Suprapubic skin (tissue), 4 donors: ENCODE measurements around the gene WNT8B. TPM values are rescaled to one million over a fixed set of nuclear protein-coding genes. Genes with fewer than 3 reads are reported as not detected.

ENCODE experiments used
- DNase-seq, 2 donors: peaks; one replicate each; pipeline ENCODE4 v3.0.0-alpha.2; 2019; ENCODE audit warnings: low spot score in 2 of 2
- H3K27ac ChIP-seq: fragments of 200-600 bp; sonication (generic); one replicate; pipeline ENCODE4 v1.5.1; 2019
- H3K27me3 ChIP-seq: fragments of 200-600 bp; sonication (generic); one replicate; pipeline ENCODE4 v1.5.1; 2019
- H3K36me3 ChIP-seq: fragments of 200-600 bp; sonication (generic); one replicate; pipeline ENCODE4 v1.5.1; 2019
- H3K4me1 ChIP-seq: fragments of 200-600 bp; sonication (generic); one replicate; pipeline ENCODE4 v1.5.1; 2019
- H3K4me3 ChIP-seq: fragments of 200-600 bp; sonication (generic); one replicate; pipeline ENCODE4 v1.5.1; 2019; ENCODE audit warnings: mild to moderate bottlenecking
- H3K9me3 ChIP-seq: fragments of 200-600 bp; sonication (generic); one replicate; pipeline ENCODE4 v1.5.1; 2019
- CTCF ChIP-seq, 2 donors: fragments of 200-600 bp in 1 of 2; fragments of 450-650 bp in 1 of 2; sonication (generic) in 1 of 2; IDR thresholded peaks; one replicate each; pipeline ENCODE4 v1.5.1; 2016 to 2019; ENCODE audit warnings: antibody characterized with exemption in 2 of 2, mild to moderate bottlenecking in 1 of 2, moderate library complexity in 1 of 2
- EP300 ChIP-seq: sonication (generic); formaldehyde crosslinking; IDR thresholded peaks from one replicate; pipeline ENCODE4 v1.6.1; 2017; ENCODE audit warnings: antibody characterized with exemption
- POLR2A ChIP-seq, 2 donors: fragments of 450-650 bp; IDR thresholded peaks; one replicate each; pipeline ENCODE4 v1.6.1; 2017; ENCODE audit warnings: antibody characterized with exemption in 2 of 2, mild to moderate bottlenecking in 2 of 2, moderate library complexity in 2 of 2
- POLR2AphosphoS5 ChIP-seq, 3 donors: sonication (generic); formaldehyde crosslinking; IDR thresholded peaks; one replicate each; pipeline ENCODE4 v1.6.1; 2017; ENCODE audit warnings: antibody characterized with exemption in 3 of 3
- WGBS: methylation state at CpG from one replicate; pipeline ENCODE4 v1.1.5; 2018; 5-methylcytosine and 5-hydroxymethylcytosine counted together
- total RNA-seq, 4 donors: library from RNA; depleted of rRNA; stranded (reverse); fragments of >200 nt; gene quantifications; one replicate each; pipeline ENCODE4 v1.1.0, GENCODE V29; 2016

Gene WNT8B
- total RNA-seq, 4 donors from 2014 or later = 0.34 TPM; not detected in 3

- 93% methylated on average over 1 of the region's 1 CpG for WGBS
These were observed 15.1 kb upstream of the WNT8B start for GRCh38 chr10:100447663-100448062.

GRCh38 chr10:100448951-100449350 is 13.9 kb upstream of the WNT8B start:
- DNase-seq = no peak
- Histone ChIP-seq H3K9me3 (no peaks in the 10 kb centered on the region), H3K4me3 (no peak overlapping the region), H3K27me3 (peaks cover 3% of the 10 kb centered on the region), H3K36me3 (no peaks in the 10 kb centered on the region), H3K27ac (no peak overlapping the region), H3K4me1 (no peaks in the 10 kb centered on the region)
- WGBS = 76% methylated on average over 4 of the region's 4 CpGs
- TF ChIP-seq CTCF (IDR thresholded peaks at IDR 0.05) (no peak), EP300 (no peak), POLR2AphosphoS5 (IDR thresholded peaks at IDR 0.05) (no peak), POLR2A (IDR thresholded peaks at IDR 0.05) (no peak)

More at GRCh38 chr10:100447663-100448062, 15.1 kb upstream of the WNT8B start:
- no peak overlapping the region for H3K27ac ChIP-seq
- no peak for DNase-seq
- no peak overlapping the region for H3K4me3 ChIP-seq
- TF ChIP-seq POLR2A (IDR thresholded peaks at IDR 0.05) = no peak
- no peak for TF ChIP-seq EP300
- no peak for TF ChIP-seq POLR2AphosphoS5 (IDR thresholded peaks at IDR 0.05)
- TF ChIP-seq CTCF (IDR thresholded peaks at IDR 0.05) = no peak
- H3K27me3 ChIP-seq = peaks cover 3% of the 10 kb centered on the region
- no peaks in the 10 kb centered on the region for H3K4me1 ChIP-seq
- no peaks in the 10 kb centered on the region for H3K36me3 ChIP-seq
- H3K9me3 ChIP-seq = no peaks in the 10 kb centered on the region

- H3K9me3 ChIP-seq = no peaks in the 10 kb centered on the region
- TF ChIP-seq EP300 (no peak), CTCF (IDR thresholded peaks at IDR 0.05) (no peak), POLR2AphosphoS5 (IDR thresholded peaks at IDR 0.05) (no peak), POLR2A (IDR thresholded peaks at IDR 0.05) (no peak)
- 72% methylated on average over 5 of the region's 5 CpGs for WGBS
- DNase-seq = no peak
- H3K27me3 ChIP-seq = peaks cover 3% of the 10 kb centered on the region
- no peaks in the 10 kb centered on the region for H3K4me1 ChIP-seq
- H3K36me3 ChIP-seq = no peaks in the 10 kb centered on the region
- H3K4me3 ChIP-seq = no peak overlapping the region
- no peak overlapping the region for H3K27ac ChIP-seq
These were observed 5.5 kb downstream of the WNT8B start for GRCh38 chr10:100468322-100468721.

GRCh38 chr10:100468978-100469377 is 6.2 kb downstream of the WNT8B start:
- Histone ChIP-seq H3K4me3 (no peak overlapping the region), H3K36me3 (no peaks in the 10 kb centered on the region), H3K27ac (no peak overlapping the region), H3K4me1 (no peaks in the 10 kb centered on the region), H3K27me3 (peaks cover 3% of the 10 kb centered on the region), H3K9me3 (no peaks in the 10 kb centered on the region)
- DNase-seq = no peak
- TF ChIP-seq POLR2AphosphoS5 (IDR thresholded peaks at IDR 0.05) = no peak
- no peak for TF ChIP-seq POLR2A (IDR thresholded peaks at IDR 0.05)
- no peak for TF ChIP-seq EP300
- no peak for TF ChIP-seq CTCF (IDR thresholded peaks at IDR 0.05)

GRCh38 chr10:100469756-100470155 is 6.9 kb downstream of the WNT8B start:
- 46% methylated on average over 1 of the region's 1 CpG for WGBS
- DNase-seq = no peak
- Histone ChIP-seq H3K27me3 (peaks cover 7% of the 10 kb centered on the region), H3K9me3 (no peaks in the 10 kb centered on the region), H3K4me3 (no peak overlapping the region), H3K27ac (no peak overlapping the region), H3K4me1 (no peaks in the 10 kb centered on the region), H3K36me3 (no peaks in the 10 kb centered on the region)
- TF ChIP-seq EP300 (no peak), POLR2A (IDR thresholded peaks at IDR 0.05) (no peak), POLR2AphosphoS5 (IDR thresholded peaks at IDR 0.05) (no peak), CTCF (IDR thresholded peaks at IDR 0.05) (no peak)
